Adipose tissue (tissue), 3 donors: Measurements from ENCODE around the gene HAVCR1. TPM values are rescaled to one million over a fixed set of nuclear protein-coding genes. Genes with fewer than 3 reads are reported as not detected.

Experiments used
- H3K27ac ChIP-seq: one replicate; pipeline ENCODE4 v1.5.1; 2013; ENCODE audit warnings: low read depth, low read length
- WGBS, 3 donors: extraction: QIAGEN DNeasy Blood & Tissue Kit; methylation state at CpG; one replicate each; pipeline ENCODE4 v1.1.7; 2013; 5-methylcytosine and 5-hydroxymethylcytosine counted together
- polyA plus RNA-seq, 3 donors: library from polyadenylated mRNA; stranded (reverse); fragments of 200-250 nt; gene quantifications; one replicate each; pipeline ENCODE4 v1.2.3, GENCODE V29; 2013
- donor health status: healthy with polysubstance abuse.
- donor health status: Bipolar disorder and iron deficiency.
- donor health status: healthy.

HAVCR1 gene
- not detected for polyA plus RNA-seq

DNA sequence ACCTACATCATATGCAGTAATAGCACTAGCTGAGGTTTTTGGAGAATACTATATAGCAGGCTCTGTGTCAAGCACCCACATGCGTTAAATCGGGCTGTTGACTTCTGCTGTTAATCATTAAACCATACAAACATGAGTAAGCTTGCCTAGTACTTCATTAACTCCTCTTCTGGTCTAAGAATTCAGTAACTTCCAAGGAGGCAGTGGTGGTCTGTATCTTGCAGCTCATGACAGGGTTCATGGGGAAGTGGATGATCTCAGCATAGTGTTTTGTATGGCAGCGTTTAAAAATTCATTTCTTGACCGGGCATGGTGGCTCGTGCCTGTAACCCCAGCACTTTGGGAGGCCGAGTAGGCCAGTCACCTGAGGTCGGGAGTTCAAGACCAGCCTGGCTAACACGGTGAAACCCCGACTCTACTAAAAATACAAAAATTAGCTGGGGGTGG is at the start of gene HAVCR1:
Gene HAVCR1 (minus strand): TSS at position 24 of the 447 bp plus-strand sequence. CDS start 1,173 bp downstream, outside the sequence.
- no peak within 1 kb of the TSS for H3K27ac ChIP-seq
- WGBS, 3 donors: 53 to 88% (median 70%) methylated on average over 9 of the region's 9 CpGs

DNA sequence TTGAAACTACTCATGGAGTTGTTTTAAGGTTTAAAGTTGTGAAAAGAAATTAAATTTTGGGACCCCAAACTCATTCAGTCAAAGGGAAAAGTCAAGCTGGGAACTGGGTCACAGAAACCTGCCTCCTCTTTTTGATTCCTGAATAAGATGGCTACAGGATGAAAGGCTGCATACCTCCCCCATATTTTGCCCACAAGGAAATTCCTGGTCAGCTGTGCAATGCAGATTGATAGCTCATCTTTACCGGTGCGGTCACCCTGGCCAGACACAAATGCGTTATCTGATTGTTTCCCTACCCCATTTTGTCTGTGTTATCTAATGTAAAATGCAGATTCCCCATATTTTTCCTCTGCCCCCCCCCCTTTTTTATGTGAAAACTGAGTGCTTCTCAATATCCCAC is 48.6 kb upstream of the HAVCR1 start:
- 59 to 66% (median 60%) methylated on average over 3 of the region's 3 CpGs for WGBS, 3 donors
- H3K27ac ChIP-seq: no peak overlapping the region

DNA sequence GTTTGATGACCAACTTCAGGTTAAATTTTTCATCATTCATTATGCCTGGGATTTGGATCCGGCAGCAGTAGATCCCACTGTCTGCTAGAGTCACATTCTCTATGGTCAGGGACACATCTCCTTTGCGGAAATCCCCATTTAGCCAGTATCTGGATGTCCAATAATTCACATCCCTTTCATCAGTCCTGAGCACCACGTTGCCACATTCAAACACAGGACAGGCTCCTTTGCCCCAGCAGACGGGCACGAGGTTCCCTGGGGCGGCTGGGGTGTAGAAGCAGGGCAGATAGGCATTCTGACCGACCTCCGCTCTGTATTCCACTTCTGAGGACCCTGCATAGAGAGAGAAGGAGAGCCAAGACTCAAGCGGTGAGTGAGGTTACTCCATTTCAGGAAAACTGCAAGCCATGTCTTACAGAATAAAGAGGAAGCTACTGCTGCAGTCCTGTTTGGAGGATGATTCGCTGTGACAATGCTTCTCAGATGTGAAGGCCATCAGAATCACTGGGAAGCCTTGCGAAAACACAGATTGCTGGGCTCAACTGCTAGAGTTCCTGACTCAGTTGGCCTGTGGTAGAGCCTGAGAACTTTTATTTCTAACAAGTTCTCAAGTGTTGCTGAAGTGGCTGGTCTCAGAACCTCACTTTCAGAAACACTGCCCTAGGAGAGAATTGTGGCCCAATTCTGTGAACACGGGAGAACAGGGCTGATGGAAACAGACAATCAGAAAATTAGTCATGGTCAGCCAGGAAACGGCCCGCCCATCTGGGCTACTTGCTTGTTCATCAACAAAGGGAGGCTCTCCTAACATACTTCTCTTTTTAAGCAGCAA is 47.9 kb upstream of the HAVCR1 start:
- WGBS, 3 donors: 67 to 79% (median 67%) methylated on average over 14 of the region's 14 CpGs
- no peak overlapping the region for H3K27ac ChIP-seq

DNA sequence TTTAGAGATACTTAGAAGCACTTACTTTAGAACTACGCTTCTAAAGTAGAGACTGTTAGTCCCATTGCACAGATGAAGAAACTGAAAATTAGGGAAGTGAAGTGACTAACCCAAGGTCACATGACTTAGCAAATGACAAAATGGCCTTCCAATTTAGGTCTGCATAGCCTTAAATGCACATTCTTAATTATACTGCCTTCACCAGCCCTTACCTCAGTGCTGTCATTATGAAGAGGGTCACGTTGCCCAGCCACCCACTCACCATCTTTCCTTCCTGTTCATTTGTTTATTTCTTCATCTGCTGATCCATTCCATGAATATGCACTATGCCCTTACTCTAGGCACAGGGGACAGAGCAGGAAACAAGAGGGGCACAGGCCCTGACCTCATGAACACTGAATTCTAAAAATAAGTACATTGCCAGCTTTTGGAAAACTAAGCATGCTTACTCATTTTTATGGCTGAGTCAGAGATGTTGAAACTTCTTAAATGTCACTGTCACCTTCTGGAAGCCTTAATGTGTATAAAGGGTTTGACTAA is 41.3 kb upstream of the HAVCR1 start:
- H3K27ac ChIP-seq: no peak overlapping the region
- WGBS, 3 donors: 55 to 76% (median 74%) methylated on average over 2 of the region's 2 CpGs

DNA sequence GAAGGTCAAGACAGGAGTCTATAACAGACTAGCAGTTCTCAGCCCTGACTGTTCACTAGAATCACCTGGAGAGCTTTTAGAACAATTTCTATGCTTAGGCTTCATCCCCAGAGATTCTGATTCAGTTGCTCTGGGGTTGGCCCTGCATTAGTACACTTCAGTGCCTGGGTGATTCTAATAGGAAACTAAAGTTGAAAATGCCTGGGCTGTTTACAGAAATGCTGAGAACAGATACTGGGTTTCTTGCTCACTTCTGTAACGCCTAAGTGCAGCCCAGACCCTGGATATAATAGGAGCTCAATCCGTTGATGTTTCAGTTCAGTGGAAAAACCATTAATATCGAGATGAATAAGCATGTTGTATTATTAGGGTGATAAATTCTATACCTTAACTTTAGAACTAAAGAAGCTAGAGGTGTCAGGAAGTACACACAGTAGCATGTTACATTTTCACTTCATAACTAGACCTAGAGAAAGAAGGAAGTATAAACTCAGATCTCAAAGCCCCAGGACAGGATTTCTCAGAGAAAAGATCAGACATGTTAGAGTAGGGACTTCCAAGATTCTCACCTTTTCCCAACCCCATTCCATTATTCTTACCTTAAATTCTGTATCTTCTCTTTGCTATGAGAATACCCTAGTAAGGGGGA is 29.6 kb upstream of the HAVCR1 start:
- H3K27ac ChIP-seq: no peak overlapping the region
- WGBS, 3 donors: 68 to 80% (median 73%) methylated on average over 3 of the region's 3 CpGs

DNA sequence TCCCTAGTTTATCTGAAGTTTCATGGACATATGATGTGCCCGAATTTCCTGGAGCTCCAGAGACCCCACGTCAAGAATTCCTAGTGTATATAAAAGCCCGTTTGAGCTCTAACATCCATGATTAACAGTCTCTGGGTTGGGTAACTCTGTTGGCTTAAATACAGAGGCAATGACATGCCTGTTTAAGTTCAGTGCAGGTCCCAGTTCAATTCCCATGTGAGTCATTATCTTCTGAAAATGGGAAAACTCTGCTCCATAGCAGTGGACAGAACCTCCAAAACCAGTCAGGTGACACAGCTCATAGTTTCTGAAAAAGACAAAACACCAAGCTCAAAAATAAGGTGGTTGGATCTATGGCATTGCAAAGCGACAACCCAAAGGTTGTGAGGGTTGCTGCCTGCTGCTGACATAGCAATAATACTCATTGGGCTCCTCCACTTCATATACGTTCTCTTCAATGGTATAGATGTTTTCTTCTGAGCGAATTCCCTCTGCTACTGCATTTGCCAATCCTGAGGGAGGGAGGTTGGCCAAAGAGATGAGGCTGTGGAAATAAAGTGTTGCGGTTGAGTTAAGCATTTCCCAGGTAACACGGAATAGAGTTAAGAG is 27.9 kb upstream of the HAVCR1 start:
- WGBS, 3 donors: 83 to 89% (median 83%) methylated on average over 8 of the region's 8 CpGs
- no peak overlapping the region for H3K27ac ChIP-seq

DNA sequence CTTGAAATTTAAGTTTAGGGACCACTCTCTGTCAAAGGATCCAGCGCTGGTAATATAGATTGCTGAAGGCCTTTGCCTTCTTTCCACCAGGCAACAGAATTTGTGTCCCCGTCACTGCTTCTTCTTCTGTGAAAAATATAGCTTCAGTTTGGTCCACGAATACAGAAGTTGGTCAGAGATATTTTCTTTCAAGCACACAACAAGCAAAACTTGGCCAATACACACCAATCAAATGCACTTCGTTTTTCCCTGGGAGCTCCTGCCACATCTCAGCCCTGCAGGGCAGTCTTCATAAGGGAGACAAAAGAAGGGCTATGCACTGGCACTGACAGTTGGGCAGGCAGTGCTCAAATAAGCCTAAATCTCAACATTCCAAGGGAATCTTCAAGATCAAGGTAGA is 27.0 kb upstream of the HAVCR1 start:
- no peak overlapping the region for H3K27ac ChIP-seq
- 58 to 84% (median 66%) methylated on average over 4 of the region's 4 CpGs for WGBS, 3 donors

DNA sequence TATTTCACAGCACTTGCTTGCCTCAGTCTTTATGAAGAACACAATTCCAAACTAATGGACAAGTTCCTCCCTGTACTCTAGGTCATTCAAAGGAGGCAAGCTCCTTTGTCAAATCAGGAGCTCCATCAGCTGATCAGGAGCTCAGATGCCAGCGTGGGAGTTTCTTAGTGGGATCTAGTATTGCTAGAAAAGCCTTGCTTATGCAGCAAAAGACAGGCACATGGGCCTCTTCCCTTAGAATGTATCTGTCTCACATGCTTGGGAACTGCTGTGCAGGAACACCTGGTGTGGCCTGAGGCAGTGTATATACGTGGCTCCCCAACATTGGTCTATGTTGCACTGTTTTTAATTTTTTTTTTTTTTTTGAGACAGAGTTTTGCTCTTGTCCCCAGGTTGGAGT is 21.4 kb upstream of the HAVCR1 start:
- WGBS, 3 donors: 61 to 68% (median 62%) methylated on average over 2 of the region's 2 CpGs
- H3K27ac ChIP-seq: no peak overlapping the region

DNA sequence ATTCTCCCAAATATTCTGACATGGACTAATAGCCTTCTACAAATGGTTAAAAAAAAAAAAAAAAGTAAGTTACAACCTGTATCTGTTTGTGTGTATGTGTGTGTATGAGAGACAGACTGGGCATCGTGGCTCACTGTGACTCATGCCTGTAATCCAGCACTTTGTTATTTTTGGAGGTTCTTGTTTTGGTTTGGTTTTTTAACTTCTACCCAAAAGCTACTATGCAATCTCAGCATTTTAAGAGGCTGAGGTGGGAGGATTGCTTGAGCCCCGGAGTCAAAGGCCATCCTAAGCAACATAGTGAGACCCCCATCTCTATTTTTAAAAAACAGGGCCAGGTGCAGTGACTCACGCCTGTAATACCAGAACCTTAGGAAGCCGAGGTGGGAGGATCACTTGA is 17.6 kb upstream of the HAVCR1 start:
- WGBS, 3 donors: 55 to 66% (median 60%) methylated on average over 4 of the region's 4 CpGs
- no peak overlapping the region for H3K27ac ChIP-seq

DNA sequence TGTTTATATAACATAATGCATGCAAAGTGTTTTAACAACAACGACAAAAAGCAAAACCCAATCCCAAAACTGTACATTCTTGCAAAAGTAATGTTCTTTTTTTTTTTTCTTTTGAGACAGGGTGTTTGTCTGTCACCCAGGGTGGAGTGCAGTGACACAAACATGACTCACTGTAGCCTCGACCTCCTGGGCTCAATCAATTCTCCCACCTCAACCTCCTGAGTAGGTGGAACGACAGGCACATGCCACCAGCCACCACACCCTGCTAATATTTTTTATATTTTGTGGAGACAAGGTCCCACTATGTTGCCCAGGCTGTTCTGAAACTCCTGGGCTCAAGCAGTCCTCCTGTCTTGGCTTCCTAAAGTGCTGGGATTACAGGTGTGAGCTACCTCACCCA is 13.6 kb upstream of the HAVCR1 start:
- WGBS, 3 donors: 54 to 73% (median 71%) methylated on average over 3 of the region's 3 CpGs
- no peak overlapping the region for H3K27ac ChIP-seq

DNA sequence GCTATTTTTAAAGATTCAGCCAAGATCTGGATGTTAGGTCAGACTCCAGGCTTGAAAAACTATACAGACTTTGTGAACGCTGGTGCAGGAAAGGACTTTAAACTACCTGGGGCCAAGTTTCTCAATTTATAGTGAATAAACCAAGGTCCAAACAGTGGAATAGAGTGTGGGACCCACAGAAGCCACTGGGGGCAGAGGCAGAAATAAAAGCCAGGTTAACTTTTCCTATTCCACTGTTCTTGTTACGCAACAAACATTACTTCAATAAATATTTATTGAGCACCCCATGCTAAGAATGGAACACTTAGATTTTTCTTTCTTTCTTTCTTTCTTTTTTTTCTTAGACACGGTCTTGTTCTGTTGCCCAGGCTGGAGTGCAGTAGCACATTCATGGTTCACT is 11.0 kb upstream of the HAVCR1 start:
- no peak overlapping the region for H3K27ac ChIP-seq
- 76 to 89% (median 88%) methylated on average over 3 of the region's 3 CpGs for WGBS, 3 donors

DNA sequence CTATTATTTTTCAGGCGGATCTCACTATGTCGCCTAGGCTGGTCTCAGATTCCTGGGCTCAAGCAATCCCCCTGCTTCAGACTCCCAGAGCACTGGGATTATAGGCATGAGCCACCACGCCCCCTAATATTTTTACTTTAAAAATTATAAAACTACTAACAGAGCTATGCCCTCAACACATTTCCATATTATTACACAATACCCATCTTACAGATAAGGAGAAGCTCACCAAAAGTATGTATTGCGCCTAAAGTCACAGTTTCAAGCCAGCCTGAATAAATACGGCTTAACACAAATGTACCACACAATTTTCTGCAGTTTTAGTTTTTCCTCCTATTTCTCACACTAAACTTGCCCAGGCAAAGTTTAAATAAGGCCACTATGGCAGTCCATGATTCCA is 9.9 kb upstream of the HAVCR1 start:
- WGBS, 3 donors: 92 to 96% (median 94%) methylated on average over 5 of the region's 5 CpGs
- no peak overlapping the region for H3K27ac ChIP-seq

DNA sequence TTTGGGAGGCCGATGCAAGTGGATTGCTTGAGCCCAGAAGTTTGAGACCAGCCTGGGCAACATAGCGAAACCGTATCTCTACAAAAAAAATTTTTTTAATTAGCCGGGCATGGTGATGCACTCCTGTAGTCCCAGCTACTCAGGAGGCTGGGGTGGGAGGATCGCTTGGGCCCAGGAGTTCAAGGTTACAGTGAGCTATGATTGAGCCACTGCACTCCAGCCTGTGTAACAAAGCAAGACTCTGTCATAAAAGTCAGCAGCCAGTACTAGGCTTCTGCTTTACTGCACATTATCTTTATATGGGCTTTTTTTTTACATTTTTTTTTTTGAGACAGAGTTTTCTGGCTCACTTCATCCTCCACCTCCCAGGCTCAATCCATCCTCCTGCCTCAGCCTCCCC is 9.4 kb upstream of the HAVCR1 start:
- H3K27ac ChIP-seq: no peak overlapping the region
- WGBS, 3 donors: 93 to 99% (median 96%) methylated on average over 5 of the region's 5 CpGs

DNA sequence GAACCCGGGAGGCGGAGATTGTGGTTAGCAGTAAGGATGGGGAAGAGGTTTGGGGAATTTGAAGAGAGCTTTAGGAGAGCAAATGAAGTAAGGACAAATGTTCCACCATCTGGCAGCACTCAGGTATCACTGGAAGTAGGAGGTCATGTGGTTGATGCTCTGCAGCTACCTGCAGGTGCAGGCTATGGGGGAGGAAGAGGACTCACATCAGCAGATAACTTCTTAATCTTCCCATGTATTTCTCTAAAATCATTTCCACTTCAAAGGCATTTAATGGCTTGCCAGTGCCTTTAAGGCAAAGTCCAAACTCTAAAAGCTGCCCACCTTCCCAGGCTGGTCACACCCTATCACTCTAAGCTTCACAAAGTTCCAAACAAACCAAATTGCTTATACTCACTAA is 8.1 kb upstream of the HAVCR1 start:
- H3K27ac ChIP-seq: no peak overlapping the region
- 49 to 76% (median 69%) methylated on average over 2 of the region's 2 CpGs for WGBS, 3 donors

DNA sequence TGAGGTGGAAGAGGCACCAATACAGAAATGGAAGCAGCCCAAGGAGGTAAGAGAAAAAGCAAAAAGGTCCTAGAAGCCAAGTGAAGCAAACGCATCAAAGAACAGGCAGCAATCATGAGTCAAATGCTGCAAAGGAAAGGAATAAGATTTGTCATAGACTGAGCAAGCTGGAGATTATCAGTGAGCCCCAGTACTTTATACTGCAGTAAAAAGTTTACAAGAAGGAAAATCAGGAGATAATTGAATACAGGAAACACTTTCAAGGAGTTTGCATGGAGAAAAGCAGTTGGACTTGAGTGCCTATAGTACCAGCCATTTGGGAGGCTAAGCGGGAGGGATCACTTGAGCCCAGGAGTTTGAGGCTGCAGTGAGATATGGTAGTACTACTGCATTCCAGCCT is 7.2 kb upstream of the HAVCR1 start:
- 72 to 89% (median 88%) methylated on average over 2 of the region's 2 CpGs for WGBS, 3 donors
- no peak overlapping the region for H3K27ac ChIP-seq

DNA sequence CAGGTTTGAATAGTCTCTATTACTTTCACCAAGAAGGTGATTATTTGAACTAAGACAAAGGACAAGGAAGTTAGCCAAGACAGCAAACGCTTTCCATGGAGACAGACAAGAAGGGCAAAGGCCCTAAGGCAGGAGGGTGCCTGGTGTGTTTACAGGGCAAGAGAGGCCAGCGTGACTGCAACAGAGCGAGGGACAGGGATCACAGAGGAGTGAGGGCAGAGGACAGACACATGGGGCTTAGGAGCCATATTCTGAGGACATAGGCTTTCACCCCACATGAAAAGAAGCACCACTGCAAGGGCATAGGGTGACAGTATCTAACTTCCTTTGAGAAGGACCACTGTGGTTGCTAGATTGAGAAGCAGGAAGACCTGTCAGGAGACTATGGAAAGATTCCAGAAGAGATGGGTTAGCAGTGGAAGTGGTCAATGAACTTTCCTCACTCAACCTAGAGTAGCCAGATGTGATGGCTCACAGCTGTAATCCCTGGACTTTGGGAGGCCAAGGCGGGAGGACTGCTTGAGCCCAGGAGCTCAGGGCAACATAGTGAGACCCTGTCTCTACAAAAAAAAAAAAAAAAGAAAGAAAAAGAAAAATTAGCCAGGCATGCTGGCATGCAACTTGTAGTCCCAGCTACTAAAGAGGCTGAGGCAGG is 5.0 kb upstream of the HAVCR1 start:
- H3K27ac ChIP-seq: no peak overlapping the region
- 74 to 83% (median 75%) methylated on average over 4 of the region's 4 CpGs for WGBS, 3 donors

DNA sequence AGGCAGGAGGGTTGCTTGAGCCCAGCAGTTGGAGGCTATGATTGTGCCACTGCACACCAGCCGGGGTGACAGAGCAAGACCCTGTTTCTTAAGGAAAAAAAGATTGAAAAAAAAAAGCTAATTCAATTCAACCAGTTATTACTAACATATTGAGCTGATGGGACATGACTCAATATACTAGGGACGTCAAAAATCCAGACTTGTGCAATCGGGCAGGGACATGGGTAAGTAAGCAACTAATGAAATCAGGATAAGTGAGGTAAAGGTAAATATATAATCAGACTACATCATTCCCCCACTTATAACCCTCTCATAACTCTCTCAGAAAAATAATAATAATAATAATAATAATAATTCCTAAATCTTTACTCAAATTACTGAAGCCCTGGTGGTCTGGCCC is 975 bp upstream of the HAVCR1 start:
- WGBS, 3 donors: 88 to 91% (median 89%) methylated on average over 3 of the region's 3 CpGs
- H3K27ac ChIP-seq: no peak overlapping the region

DNA sequence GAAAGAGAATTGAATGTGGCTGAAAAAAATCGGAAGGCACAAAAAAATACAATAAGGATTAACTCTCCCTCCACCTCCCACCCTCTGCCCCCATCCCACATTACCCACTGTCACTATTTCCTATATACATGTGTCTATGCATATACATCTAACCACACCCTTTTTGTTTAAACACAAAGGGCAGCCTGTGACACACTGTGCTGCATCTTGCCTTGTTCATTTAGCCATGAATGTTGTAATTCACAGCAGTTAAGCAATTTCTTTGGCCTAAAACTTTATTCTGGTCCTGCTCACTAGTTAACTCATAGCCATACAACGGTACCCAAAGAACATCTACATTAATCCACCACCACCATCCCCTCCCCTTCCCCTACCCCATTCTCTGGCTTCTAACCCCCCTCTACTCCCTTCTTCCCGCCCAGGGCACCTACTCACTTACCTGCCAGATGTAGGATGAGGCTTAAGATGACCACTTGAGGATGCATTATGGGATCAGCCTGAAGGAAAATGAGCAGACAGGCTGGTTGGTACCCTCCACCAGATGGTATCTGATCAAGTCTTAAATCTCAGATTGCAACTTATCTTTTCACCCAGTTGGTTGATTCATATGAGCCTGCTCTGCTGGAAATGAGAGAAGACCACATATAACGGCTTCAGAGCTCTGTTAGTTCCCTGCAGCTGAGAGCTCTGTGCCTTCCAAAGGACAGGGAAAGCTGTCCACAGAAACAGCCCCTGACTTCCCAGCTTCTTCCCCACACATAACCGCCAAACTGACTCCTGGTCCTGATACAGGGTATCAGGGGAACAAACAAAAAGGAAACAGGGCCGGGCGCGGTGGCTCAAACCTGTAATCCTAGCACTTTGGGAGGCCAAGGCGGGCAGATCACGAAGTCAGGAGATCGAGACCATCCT is 1.2 kb downstream of the HAVCR1 start:
- no peak overlapping the region for H3K27ac ChIP-seq
- 85 to 93% (median 88%) methylated on average over 11 of the region's 11 CpGs for WGBS, 3 donors
